Prostate gland (tissue), 2 donors: ENCODE measurements around the gene CATSPERD. TPM values are rescaled to one million over a fixed set of nuclear protein-coding genes. Genes with fewer than 3 reads are reported as not detected.
A peak's percentile ranks its signal among the peaks of the same experiment; 100 is the strongest.

Experiments used
- DNase-seq: peaks from one replicate; pipeline ENCODE4 v3.0.0-alpha.2; 2019; ENCODE audit warnings: low spot score
- H3K27ac ChIP-seq, 2 donors: fragments of 200-600 bp; sonication (generic); 2 replicates each; pipeline ENCODE4 v1.5.1; 2017 to 2019
- H3K27me3 ChIP-seq: fragments of 200-600 bp; sonication (generic); replicated peaks from 2 replicates; pipeline ENCODE4 v1.5.1; 2019; ENCODE audit not compliant: insufficient read depth
- H3K36me3 ChIP-seq, 2 donors: fragments of 200-600 bp; sonication (generic); 1 replicate in 1 of 2; 2 replicates in 1 of 2; pipeline versions ENCODE4 v1.5.1 to v1.8.1; 2017 to 2019
- H3K4me1 ChIP-seq: fragments of 200-600 bp; sonication (generic); replicated peaks from 2 replicates; pipeline ENCODE4 v1.5.1; 2019
- H3K4me3 ChIP-seq, 2 donors: fragments of 200-600 bp; sonication (generic); 2 replicates each; pipeline ENCODE4 v1.5.1; 2017 to 2019
- H3K9me3 ChIP-seq: fragments of 200-600 bp; sonication (generic); 2 replicates; pipeline ENCODE4 v1.5.1; 2017
- CTCF ChIP-seq, 4 experiments: fragments of 200-600 bp in 2 of 4; fragments of 450-650 bp in 2 of 4; sonication (generic) in 2 of 4; IDR thresholded peaks; 1 replicate in 3 of 4; 2 replicates in 1 of 4; pipeline ENCODE4 v1.5.1; 2016 to 2019; ENCODE audit warnings: antibody characterized with exemption in 4 of 4, mild to moderate bottlenecking in 2 of 4, moderate library complexity in 2 of 4
- POLR2A ChIP-seq: fragments of 450-650 bp; IDR thresholded peaks from one replicate; pipeline ENCODE4 v1.6.1; 2016; ENCODE audit warnings: antibody characterized with exemption, mild to moderate bottlenecking
- POLR2AphosphoS5 ChIP-seq: sonication (generic); formaldehyde crosslinking; IDR thresholded peaks from one replicate; pipeline ENCODE4 v1.6.1; 2017; ENCODE audit warnings: antibody characterized with exemption
- WGBS: methylation state at CpG from one replicate; pipeline ENCODE4 v1.1.5; 2018; 5-methylcytosine and 5-hydroxymethylcytosine counted together
- intact Hi-C: fragments of 100-400 bp; cut with DNase I; formaldehyde crosslinking; loops from one replicate; pipeline ENCODE4 v1.14.2; 2022
- total RNA-seq, 2 donors: library from RNA; depleted of rRNA; stranded (reverse); fragments of >200 nt; gene quantifications; one replicate each; pipeline ENCODE4 v1.1.0, GENCODE V29; 2016

Gene CATSPERD
- total RNA-seq, 2 donors from 2014 or later = 1.4 TPM; not detected in 1

- Histone ChIP-seq H3K4me3 (no peak overlapping the region), H3K9me3 (no peaks in the 10 kb centered on the region), H3K36me3 (peaks cover 10 to 45% of the 10 kb centered on the region in 2 donors), H3K4me1 (no peaks in the 10 kb centered on the region), H3K27ac (no peak overlapping the region), H3K27me3 (no peaks in the 10 kb centered on the region)
- intact Hi-C loops = no loop called here
- TF ChIP-seq POLR2A (no peak), POLR2AphosphoS5 (no peak), CTCF (IDR thresholded peaks at IDR 0.05) (no peak)
- DNase-seq = no peak
- WGBS = 91% methylated on average over 39 of the region's 39 CpGs
Measured at GRCh38 chr19:5787409-5788182, 67.2 kb downstream of the CATSPERD start.

GRCh38 chr19:5788422-5788821, 68.0 kb downstream of the CATSPERD start:
- Histone ChIP-seq H3K4me3 (no peak overlapping the region), H3K36me3 (peaks cover 10 to 45% of the 10 kb centered on the region in 2 donors), H3K27ac (no peak overlapping the region), H3K9me3 (no peaks in the 10 kb centered on the region), H3K4me1 (no peaks in the 10 kb centered on the region), H3K27me3 (no peaks in the 10 kb centered on the region)
- TF ChIP-seq POLR2AphosphoS5 (no peak), POLR2A (no peak), CTCF (IDR thresholded peaks at IDR 0.05) (no peak)
- WGBS = 89% methylated on average over 5 of the region's 5 CpGs
- intact Hi-C loops = no loop called here
- DNase-seq = no peak

- Histone ChIP-seq H3K27ac (no peak overlapping the region), H3K9me3 (no peaks in the 10 kb centered on the region), H3K27me3 (no peaks in the 10 kb centered on the region), H3K4me1 (no peaks in the 10 kb centered on the region), H3K36me3 (peaks cover 10 to 45% of the 10 kb centered on the region in 2 donors), H3K4me3 (no peak overlapping the region)
- intact Hi-C loops = no loop called here
- WGBS = 94% methylated on average over 39 of the region's 39 CpGs
- TF ChIP-seq CTCF (IDR thresholded peaks at IDR 0.05) = no peak
- TF ChIP-seq POLR2AphosphoS5 = no peak
- no peak for TF ChIP-seq POLR2A
- no peak for DNase-seq
Measured at GRCh38 chr19:5789351-5789761, 68.9 kb downstream of the CATSPERD start.

- Histone ChIP-seq H3K9me3 (no peaks in the 10 kb centered on the region), H3K27me3 (no peaks in the 10 kb centered on the region), H3K27ac (peak overlapping the region; percentile 87 to 93), H3K36me3 (peaks cover 10 to 45% of the 10 kb centered on the region in 2 donors), H3K4me1 (no peaks in the 10 kb centered on the region), H3K4me3 (peak overlapping the region; percentile 62 to 67)
- no peak for TF ChIP-seq POLR2AphosphoS5
- no peak for TF ChIP-seq CTCF (IDR thresholded peaks at IDR 0.05)
- TF ChIP-seq POLR2A = no peak
- WGBS = 50% methylated on average over 26 of the region's 26 CpGs
- intact Hi-C loops = no loop called here
- DNase-seq = peak; percentile 26
Measured at GRCh38 chr19:5789886-5790558, 69.6 kb downstream of the CATSPERD start.
